GM18951 (cell line): ENCODE results near the gene TMEM82.

Experiments used
- POLR2A ChIP-seq: IDR thresholded peaks from 4 replicates; pipeline ENCODE4 v1.6.1; 2011; ENCODE audit warnings: mild to moderate bottlenecking; ENCODE audit not compliant: insufficient read length, insufficient read depth; ENCODE audit errors: extremely low read depth
- in situ Hi-C: fragments of 300-500 bp; cut with MboI; formaldehyde crosslinking; loops from one replicate; pipeline ENCODE4 v1.12.0; 2022; ENCODE audit warnings: low sequenced_read_pairs, mixed read lengths, inconsistent platforms; ENCODE audit not compliant: unreplicated experiment

Gene TMEM82

DNA sequence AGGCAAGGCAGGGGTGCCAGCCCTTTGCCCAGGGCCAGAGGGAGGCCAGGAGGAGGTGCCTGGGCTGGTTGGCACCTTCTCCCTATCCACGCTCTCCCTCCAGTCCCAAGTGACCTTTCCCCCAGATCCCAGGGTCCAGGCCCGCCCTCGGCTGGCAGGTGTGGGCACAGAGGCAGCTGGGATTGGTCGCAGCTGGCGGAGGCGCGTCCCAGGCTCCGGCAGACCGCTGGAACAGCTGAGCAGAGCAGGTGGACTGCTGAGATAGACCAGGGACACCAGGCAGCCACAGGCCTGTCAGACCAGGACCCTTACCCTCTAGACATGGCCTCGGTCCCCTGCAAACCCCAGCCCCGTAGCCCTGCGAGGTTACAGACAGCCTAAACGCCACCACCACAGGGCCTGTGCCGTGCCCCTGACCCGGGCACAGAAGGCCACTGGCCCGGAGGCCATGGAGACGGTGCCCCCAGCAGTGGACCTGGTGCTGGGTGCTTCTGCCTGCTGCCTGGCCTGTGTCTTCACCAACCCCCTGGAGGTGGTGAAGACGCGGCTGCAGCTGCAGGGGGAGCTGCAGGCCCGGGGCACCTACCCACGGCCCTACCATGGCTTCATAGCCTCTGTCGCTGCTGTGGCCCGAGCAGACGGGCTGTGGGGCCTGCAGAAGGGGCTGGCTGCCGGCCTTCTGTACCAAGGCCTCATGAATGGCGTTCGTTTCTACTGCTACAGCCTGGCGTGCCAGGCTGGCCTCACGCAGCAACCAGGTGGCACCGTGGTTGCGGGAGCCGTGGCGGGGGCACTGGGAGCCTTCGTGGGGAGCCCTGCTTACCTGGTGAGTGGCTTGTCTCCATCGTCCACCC lies 6.0 kb upstream of the TMEM82 start, which contains the start of gene SLC25A34:
SLC25A34 (plus strand) TSS at position 221 of the 854 bp plus-strand sequence; CDS start at position 449, 228 bp downstream.
- in situ Hi-C loops, result loop anchor here (25.0 kb wide), 1 partner anchor 399 kb away; no protein-coding TSS in a partner anchor
- TF ChIP-seq POLR2A, result no peak

DNA sequence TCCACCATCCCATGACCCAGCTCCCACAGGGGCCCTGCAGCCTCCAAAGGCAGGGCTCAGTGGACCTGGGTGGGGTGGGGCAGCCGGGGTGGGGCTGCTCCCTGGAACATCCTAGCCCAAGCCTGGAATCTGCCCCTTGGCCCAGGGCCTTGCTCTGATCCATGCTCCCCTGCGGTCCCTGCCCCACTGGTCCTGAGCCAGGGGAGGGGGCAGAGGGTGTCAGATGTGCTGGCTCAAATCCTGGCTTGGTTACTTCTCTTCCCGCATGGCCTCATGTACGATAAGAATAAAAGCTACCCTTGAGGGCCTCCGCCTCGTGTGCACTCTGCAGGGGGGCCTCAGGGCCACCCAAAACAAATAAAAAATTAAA lies 5.4 kb upstream of the TMEM82 start:
- in situ Hi-C loops, result loop anchor here (25.0 kb wide), 1 partner anchor 400 kb away; no protein-coding TSS in a partner anchor
- TF ChIP-seq POLR2A, result no peak

DNA sequence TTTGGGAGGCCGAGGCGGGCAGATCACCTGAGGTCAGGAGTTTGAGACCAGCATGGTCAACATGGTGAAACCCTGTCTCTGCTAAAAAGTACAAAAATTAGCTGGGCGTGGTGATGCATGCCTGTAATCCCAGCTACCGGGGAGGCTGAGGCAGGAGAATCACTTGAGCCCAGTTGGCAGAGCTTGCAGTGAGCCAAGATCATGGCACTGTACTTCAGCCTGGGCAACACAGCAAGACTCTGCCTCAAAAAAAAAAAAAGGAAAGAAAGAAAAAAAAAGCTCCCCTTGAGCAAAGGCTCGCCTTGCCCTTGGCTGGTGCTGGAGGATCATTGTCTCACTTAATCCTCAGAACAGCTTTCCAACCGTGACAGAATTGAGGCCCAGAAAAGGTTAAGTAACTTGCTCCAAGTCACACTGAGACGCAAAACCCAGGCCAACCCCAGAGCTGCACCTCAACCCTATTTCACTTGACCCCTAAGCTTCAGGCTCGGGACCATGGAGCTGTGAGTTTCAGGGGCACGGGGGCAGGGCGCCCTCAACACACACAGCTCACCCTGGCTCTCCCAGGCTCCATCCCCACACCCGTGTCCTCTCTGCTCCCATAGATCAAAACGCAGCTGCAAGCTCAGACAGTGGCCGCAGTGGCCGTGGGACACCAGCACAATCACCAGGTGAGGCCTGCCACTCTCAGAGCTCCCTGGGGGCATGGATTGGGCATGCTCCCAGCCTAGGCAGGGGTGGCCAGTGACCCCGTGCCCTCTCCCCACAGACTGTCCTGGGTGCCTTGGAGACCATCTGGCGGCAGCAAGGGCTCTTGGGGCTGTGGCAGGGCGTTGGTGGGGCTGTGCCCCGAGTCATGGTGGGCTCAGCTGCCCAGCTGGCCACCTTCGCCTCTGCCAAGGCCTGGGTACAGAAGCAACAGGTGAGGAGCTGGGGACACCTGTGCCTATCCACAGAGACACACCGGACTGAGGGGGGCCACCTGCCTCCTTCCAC lies 4.7 kb upstream of the TMEM82 start:
- in situ Hi-C loops, result loop anchor here (25.0 kb wide), 1 partner anchor 400 kb away; no protein-coding TSS in a partner anchor
- no peak for TF ChIP-seq POLR2A

DNA sequence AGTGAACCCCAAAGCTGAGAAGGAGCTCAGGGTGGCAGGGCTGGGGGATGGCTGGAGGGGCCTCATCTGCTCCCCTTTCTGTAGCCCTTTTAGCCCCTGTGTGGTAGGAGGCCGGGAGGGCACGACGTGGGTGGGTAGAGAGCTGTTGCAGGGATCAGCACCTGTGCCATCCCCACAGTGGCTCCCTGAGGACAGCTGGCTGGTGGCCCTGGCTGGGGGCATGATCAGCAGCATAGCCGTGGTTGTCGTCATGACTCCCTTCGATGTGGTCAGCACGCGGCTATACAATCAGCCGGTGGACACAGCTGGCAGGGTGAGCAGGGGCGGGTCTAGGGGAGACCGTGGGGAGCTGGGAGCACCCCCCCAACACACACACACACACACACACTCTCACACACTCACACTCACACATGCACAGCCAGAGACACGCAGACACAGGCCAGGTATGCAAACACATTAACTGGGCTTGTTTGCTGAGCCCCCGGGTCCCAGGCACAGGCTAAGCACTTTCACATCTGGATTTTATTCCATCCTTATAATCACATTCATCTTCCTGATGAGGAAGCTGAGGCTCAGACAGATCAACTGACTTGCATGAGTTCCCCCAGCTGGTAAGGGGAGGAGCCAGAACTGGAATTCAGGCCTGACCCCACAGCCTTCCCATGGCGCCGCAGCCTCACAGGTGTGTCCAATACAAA lies 3.7 kb upstream of the TMEM82 start:
- TF ChIP-seq POLR2A, result no peak
- in situ Hi-C loops, result loop anchor here (25.0 kb wide), 1 partner anchor 401 kb away; no protein-coding TSS in a partner anchor

DNA sequence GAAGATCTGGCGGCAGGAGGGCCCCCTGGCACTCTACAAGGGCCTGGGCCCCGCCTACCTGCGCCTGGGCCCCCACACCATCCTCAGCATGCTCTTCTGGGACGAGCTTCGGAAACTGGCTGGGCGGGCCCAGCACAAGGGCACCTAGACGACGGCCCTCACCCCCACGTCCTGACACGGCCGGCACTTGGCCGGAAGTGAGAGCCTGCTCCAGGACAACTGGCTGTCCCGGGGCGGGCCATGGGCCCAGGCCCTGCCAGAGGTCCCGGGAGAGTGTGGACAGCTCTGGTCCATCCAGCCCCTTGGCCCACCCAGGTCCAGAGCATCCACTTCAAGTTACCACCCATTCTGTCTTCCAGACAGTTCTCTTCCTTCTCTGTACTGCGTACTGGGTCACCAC lies 3.0 kb upstream of the TMEM82 start:
- no peak for TF ChIP-seq POLR2A
- in situ Hi-C loops, result loop anchor here (25.0 kb wide), 1 partner anchor 402 kb away; no protein-coding TSS in a partner anchor

DNA sequence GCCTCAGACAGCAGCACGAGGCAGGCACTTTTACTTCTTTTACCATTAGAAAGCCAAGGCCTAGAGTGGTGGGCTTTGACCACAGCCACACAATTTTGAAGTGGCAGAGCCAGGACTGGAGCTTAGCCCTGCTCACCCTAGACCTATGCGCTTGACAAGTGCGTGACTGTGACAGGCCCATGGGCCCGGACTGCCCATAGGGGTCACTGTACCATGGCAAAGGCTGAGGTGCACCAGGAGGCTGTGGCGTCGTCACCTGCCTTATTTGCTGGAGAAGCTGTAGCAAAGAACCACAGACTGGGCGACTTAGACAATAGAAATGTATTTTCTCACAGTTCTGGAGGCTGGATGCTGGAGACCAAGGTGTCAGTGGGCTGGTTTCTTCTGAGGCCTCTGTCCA lies 2.6 kb upstream of the TMEM82 start:
- TF ChIP-seq POLR2A, result no peak
- in situ Hi-C loops, result loop anchor here (25.0 kb wide), 1 partner anchor 402 kb away; no protein-coding TSS in a partner anchor

DNA sequence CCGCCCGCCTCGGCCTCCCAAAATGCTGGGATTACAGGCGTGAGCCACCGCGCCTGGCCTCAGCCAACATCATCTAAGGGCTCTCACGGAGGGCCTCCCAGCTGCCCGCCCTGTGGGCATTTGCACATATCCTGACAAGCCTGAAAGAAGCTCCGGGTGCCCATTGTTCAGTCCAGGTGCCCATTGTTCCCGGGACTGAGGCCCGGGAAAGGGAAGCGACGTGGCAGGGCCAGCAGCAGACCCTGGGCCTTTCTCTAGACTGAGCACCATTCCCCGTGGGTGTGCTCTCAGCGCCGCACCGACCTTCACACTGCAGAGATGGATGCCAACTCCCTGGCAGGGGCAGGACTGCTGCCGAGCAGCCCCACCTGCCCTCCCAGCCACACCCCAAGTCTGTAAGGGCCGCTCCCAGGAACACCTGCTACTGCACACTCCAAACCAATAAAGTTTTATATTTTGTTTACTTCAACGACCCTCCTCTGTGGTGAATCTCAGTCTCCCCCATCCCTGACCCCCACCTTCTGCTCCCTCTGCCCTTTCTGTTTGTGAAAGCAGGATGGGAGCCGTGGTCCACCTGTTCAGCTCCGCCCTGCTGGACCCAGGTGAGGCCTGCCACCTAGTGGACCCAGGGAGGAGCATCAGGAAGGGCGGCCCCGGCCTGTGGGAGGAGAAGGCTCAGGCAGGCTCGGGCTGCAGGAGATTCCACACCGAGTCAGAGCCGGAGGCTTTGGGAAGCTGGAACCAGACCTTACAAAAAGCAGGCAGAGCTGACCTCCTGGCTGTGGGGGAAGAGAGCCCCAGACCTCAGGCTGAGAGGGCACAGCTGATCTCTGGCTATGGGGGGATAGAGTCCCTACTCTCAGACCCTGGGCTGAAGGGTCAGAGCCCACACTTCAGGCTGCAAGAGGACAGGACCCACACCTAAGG lies 1.1 kb upstream of the TMEM82 start:
- TF ChIP-seq POLR2A, result no peak
- in situ Hi-C loops, result loop anchor here (25.0 kb wide), 1 partner anchor 404 kb away; no protein-coding TSS in a partner anchor

DNA sequence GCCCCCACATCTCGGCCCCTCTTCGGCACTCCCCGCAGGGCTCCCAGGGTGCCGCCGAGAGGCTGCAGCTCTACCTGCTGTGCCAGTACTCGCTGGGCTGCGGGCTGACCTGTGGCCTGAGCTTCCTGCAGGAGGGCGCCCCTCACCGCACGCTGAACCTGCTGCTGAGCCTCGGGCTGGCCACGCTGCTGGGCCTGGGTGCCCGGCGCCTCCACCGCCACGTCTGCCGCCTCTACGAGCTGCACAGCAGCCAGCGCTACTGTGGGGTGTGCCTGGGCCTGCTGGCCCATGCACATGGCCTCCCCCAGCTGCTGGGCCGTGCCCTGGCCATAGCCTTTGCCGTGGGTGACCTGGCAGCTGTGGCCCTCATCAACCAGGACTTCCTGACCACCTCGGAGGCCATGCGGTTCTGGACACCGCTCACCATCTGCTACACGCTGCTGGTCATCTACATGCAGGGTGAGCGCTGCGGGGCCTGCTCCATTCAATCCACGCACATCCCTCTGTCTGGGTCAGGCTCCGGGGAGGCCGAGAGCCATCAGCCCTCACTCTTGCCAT lies 1.9 kb downstream of the TMEM82 start:
- no peak for TF ChIP-seq POLR2A
- in situ Hi-C loops, result loop anchor here (25.0 kb wide), 1 partner anchor 407 kb away; no protein-coding TSS in a partner anchor

DNA sequence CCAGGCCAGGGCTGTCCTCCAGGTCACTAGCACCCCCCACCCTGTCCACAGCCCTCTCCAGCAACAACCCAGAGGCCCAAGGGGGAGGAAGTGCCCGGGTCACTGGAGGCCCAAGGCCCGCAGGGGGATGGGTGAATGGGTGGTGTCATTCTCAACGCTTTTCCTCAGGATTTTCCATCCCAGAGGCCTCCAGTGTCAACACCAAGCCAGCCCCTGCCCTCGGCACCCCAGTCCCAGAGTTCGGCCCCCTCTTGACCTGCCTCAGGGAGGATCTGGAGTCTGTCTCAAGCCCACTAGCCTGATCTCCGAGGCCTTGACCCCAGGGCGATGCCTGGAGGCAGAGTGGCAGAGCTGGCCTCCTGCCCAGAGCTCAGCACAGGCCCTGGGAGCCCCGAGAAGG lies 5.1 kb downstream of the TMEM82 start:
- in situ Hi-C loops, result loop anchor here (25.0 kb wide), 1 partner anchor 410 kb away; no protein-coding TSS in a partner anchor
- TF ChIP-seq POLR2A, result no peak

DNA sequence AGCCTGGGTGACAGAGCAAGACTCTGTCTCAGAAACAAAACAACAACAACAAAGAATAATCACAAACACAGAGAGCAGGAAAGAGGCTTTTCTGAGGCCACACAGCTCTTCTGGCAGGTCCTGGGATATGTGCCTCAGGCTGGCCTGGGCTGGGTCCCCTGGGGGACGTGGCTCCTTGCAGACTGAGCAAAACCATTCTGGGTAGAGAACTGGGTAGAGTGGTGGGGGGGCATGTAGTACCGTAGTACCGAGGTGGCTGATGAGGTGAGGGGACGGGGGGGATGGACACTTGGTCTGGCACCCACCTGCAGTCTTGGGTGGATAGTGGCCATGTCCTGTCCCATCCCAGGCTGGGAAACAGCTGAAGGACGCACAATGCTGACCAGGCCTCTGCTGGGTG lies 6.0 kb downstream of the TMEM82 start:
- no peak for TF ChIP-seq POLR2A
- in situ Hi-C loops, result loop anchor here (25.0 kb wide), 1 partner anchor 411 kb away; no protein-coding TSS in a partner anchor
